ENCODE results near the gene SPSB1.

The SPSB1 gene

GRCh38 chr1:9416918-9417500 lies 124.3 kb downstream of the SPSB1 start:
- TF ChIP-seq RARB (CRISPR knock-in tag; IDR thresholded peaks at IDR 0.05) = no peak
- no peak for TF ChIP-seq CSDC2 (CRISPR knock-in tag; IDR thresholded peaks at IDR 0.05)
- no peak for TF ChIP-seq ZNF565 (CRISPR knock-in tag; conservative IDR thresholded peaks at IDR 0.05; ENCODE audit: low read depth)
- no peak for TF ChIP-seq ESRRG (CRISPR knock-in tag; IDR thresholded peaks at IDR 0.05)
- TF ChIP-seq ISL1 (CRISPR knock-in tag; IDR thresholded peaks at IDR 0.05) = no peak
- no peak for TF ChIP-seq PPARA (CRISPR knock-in tag; IDR thresholded peaks at IDR 0.05; ENCODE audit: borderline replicate concordance)
- TF ChIP-seq BACH2 (CRISPR knock-in tag; IDR thresholded peaks at IDR 0.05; ENCODE audit: borderline replicate concordance) = no peak
- no peak for TF ChIP-seq PATZ1 (CRISPR knock-in tag; IDR thresholded peaks at IDR 0.05; ENCODE audit: borderline replicate concordance)
- no peak for TF ChIP-seq ZFP3 (CRISPR knock-in tag; IDR thresholded peaks at IDR 0.05)
- TF ChIP-seq ZFP30 (CRISPR knock-in tag; IDR thresholded peaks at IDR 0.05) = no peak
- no peak for TF ChIP-seq ARNTL (CRISPR knock-in tag; IDR thresholded peaks at IDR 0.05; ENCODE audit: borderline replicate concordance, low read depth)
- TF ChIP-seq SNAI2 (CRISPR knock-in tag; IDR thresholded peaks at IDR 0.05) = no peak
- TF ChIP-seq ZNF8 (CRISPR knock-in tag; IDR thresholded peaks at IDR 0.05) = no peak
- TF ChIP-seq TSHZ2 (CRISPR knock-in tag; IDR thresholded peaks at IDR 0.05) = no peak

GRCh38 chr1:9417695-9418094 lies 125.0 kb downstream of the SPSB1 start:
- no peak for TF ChIP-seq CREB5 (CRISPR knock-in tag; IDR thresholded peaks at IDR 0.05; ENCODE audit: low read depth)
- TF ChIP-seq ARNTL (CRISPR knock-in tag; IDR thresholded peaks at IDR 0.05; ENCODE audit: borderline replicate concordance, low read depth) = no peak
- no peak for TF ChIP-seq CSRNP3 (CRISPR knock-in tag; IDR thresholded peaks at IDR 0.05)
- no peak for TF ChIP-seq OSR1 (CRISPR knock-in tag; IDR thresholded peaks at IDR 0.05)
- TF ChIP-seq BACH2 (CRISPR knock-in tag; IDR thresholded peaks at IDR 0.05; ENCODE audit: borderline replicate concordance) = no peak
- TF ChIP-seq ZNF8 (CRISPR knock-in tag; IDR thresholded peaks at IDR 0.05) = no peak
- no peak for TF ChIP-seq GLIS3 (CRISPR knock-in tag; IDR thresholded peaks at IDR 0.05)
- no peak for TF ChIP-seq ZNF565 (CRISPR knock-in tag; conservative IDR thresholded peaks at IDR 0.05; ENCODE audit: low read depth)
- no peak for TF ChIP-seq TOX (CRISPR knock-in tag; IDR thresholded peaks at IDR 0.05; ENCODE audit: borderline replicate concordance)
- no peak for TF ChIP-seq TCF4 (CRISPR knock-in tag; IDR thresholded peaks at IDR 0.05; ENCODE audit: borderline replicate concordance)
- no peak for TF ChIP-seq ISL1 (CRISPR knock-in tag; IDR thresholded peaks at IDR 0.05)
- ATAC-seq = no peak

More at GRCh38 chr1:9416918-9417500, 124.3 kb downstream of the SPSB1 start:
- no peak for ATAC-seq

GRCh38 chr1:9418851-9419250 lies 126.2 kb downstream of the SPSB1 start:
- ATAC-seq = no peak

More at GRCh38 chr1:9418851-9419250, 126.2 kb downstream of the SPSB1 start:
- no peak for TF ChIP-seq ARNTL (CRISPR knock-in tag; IDR thresholded peaks at IDR 0.05; ENCODE audit: borderline replicate concordance, low read depth)
- TF ChIP-seq PPARA (CRISPR knock-in tag; IDR thresholded peaks at IDR 0.05; ENCODE audit: borderline replicate concordance) = no peak
- TF ChIP-seq OSR1 (CRISPR knock-in tag; IDR thresholded peaks at IDR 0.05) = no peak
- no peak for TF ChIP-seq SNAI2 (CRISPR knock-in tag; IDR thresholded peaks at IDR 0.05)
- no peak for TF ChIP-seq CREB5 (CRISPR knock-in tag; IDR thresholded peaks at IDR 0.05; ENCODE audit: low read depth)
- TF ChIP-seq TOX (CRISPR knock-in tag; IDR thresholded peaks at IDR 0.05; ENCODE audit: borderline replicate concordance) = no peak
